ENCODE results near the gene KCNS3.

KCNS3 gene

GRCh38 chr2:17877811-17878280 is 621 bp upstream of the KCNS3 start:
- DNase-seq (ENCODE audit: low read depth, low spot score): no peak

DNA sequence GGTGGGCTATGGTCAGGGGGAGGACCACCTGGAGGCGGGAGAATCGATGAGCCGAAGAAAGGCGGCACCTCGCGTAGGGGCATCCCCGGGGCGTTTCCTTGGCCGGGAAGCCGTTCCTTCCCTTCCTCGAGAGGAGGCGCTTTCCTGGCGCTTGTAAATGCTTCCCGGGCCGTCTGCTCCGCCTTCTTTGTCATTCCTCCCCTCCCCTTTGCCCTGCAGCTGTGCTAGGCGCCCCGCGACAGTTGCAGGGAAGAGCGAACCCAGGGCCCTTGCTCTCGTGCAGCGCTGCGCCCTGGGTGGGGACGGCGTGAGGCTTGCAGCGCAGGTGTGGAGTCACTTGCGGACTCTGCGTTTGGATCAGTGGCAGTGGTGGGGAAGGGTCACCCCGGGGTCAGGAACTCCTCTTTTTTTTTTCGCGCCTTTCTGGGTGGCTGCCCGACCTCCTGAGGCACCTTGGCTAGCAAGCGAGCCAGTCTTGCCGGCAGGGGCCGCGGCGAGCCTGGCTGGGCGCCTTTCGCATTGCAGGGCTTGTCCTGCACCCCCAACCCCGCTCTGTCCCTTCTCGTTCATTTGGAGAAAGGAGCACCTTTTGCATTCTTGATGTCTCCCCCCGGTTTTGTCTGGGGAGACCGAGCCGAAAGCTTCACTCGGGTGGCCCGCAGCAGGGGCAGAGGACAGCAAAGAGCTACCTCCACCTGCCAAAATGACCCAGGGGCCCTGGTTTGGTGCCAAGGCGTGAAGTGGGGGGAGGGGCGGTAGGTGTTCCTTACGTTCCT is 858 bp downstream of the KCNS3 start:
- DNase-seq (ENCODE audit: low read depth, low spot score): no peak

GRCh38 chr2:17879913-17880274 is 1.4 kb downstream of the KCNS3 start:
- DNase-seq (ENCODE audit: low read depth, low spot score): no peak

DNA sequence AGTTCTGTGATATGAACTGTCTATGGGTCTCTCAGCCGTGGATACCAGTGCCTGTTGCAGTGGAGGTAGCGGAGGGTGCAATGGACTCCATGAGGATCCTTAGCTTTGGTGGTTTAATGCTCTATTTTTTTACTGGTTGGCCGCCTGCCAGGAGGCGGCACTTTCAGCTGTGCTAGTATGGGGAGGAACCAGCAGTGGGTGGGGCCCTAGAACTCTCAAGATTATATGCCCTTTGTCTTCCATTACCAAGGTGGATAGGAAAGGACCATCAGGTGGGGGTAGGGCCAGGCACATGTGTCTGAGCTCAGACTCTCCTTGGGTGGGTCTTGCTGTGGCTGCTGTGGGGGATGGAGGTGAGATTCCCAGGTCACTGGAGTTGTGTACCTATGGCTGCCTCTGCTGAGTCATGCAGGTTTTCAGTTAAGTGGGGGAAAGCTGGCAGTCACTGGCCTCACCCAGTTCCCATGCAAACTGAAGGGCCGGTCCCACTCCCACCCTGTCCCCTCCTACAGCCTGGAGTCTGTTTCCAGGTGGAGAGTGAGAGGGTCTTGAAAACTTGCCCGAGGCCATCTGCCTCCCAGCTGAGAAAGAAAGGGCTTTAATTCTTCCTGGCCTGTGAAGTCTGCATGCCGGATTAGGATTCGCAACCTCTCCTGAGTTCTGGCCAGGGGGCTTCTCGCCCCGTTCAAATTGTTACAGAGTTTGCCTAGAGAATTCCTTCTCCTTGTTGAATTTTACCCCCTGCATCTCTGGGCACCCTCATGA is 14.5 kb downstream of the KCNS3 start:
- DNase-seq (ENCODE audit: low read depth, low spot score): no peak

GRCh38 chr2:17894005-17894404 is 15.5 kb downstream of the KCNS3 start:
- DNase-seq (ENCODE audit: low read depth, low spot score): no peak

GRCh38 chr2:17894556-17894955 is 16.1 kb downstream of the KCNS3 start:
- no peak for DNase-seq (ENCODE audit: low read depth, low spot score)

DNA sequence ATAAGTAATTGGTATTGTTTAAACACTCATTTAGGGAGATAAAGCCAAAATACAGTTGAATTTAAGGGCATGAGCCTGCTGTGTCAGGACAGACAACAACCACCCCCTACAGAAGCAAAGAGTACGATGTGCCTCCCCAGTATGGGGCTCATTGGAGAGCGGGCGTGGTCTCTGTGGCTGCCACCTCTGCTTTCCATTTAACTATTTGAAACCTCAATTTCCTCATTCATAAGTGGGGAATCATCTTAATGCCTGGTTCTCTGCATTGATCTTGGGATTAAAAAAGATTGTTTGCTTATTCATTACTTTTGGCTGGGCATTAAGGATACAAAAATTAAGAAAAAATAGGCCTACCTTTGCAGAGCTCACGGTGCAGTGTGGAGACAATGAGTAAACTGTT is 21.4 kb downstream of the KCNS3 start:
- DNase-seq (ENCODE audit: low read depth, low spot score): no peak

- DNase-seq (ENCODE audit: low read depth, low spot score): peak; percentile 40
Observed at GRCh38 chr2:17901246-17901645, 22.8 kb downstream of the KCNS3 start.

- DNase-seq (ENCODE audit: low read depth, low spot score): no peak
Observed at GRCh38 chr2:17910980-17911379, 32.5 kb downstream of the KCNS3 start.

DNA sequence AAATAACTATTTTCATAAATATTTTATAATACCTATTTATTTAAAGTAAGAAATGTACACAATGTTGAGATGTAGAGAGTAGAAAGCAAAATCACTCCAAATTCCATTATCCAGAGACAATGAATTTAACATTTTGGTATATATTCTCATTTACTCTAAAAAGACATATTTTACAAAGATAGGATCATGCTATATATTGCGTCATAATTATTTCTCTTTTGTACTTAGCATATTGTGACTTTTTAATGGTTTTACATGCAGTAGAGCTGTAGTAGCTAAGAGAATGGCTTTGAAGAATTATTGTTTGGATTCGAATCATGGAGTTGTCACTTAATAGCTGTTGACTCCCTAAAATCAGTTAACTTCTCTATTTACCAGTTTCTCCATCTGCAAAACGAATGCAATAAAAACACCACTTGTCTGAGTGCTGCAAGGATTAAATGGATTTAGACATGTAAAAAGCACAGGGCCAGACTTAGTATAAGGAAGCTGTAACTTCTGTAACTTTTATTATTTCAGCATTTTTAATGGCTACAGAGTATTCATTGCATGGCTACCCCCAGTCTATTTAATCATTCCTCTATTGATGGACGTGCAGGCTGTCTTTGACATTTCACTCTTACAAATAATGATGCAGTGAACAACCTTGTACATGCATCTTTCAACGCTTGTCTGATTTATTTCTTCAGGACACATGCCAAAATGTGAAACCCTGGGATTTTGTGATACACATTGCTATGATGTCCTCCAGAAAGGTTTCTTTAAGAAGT is 33.2 kb downstream of the KCNS3 start:
- no peak for DNase-seq (ENCODE audit: low read depth, low spot score)

- no peak for DNase-seq (ENCODE audit: low read depth, low spot score)
Observed at GRCh38 chr2:17912266-17912691, 33.8 kb downstream of the KCNS3 start.

GRCh38 chr2:17915099-17915498 is 36.6 kb downstream of the KCNS3 start:
- no peak for DNase-seq (ENCODE audit: low read depth, low spot score)

DNA sequence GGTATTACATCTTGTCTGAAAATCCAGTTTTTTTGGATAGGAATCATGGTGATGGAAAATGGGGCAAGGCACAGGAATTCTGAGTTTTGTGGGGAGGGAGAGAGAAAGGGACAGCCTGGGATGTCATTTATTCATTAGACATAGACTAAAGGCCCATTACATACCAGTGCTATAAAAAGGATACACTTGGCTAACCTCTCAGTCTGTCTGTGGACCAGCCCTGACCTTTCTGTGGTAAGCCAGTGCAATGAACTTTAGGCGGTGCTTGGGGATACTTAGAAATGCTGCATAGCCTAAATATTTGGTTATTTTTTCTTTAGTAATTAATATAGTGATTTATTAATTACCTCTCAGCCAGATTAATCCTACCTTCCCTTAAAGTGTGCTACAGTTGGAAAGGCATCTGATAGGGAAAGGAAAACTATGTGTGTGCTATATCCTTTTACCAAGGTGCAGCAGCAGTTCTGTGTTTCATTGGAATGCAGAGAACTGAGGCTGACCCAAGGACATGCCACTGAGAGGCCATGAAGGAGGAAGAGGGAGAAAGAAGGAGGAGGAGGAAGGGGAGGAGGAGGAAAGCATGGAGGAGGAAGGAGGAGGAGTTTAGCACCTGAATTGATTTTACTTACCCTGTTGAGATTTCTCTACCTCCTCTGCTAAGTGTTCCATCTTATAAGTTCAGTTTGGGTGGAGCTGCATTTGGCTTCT is 37.5 kb downstream of the KCNS3 start:
- no peak for DNase-seq (ENCODE audit: low read depth, low spot score)

GRCh38 chr2:17916584-17916983 is 38.1 kb downstream of the KCNS3 start:
- no peak for DNase-seq (ENCODE audit: low read depth, low spot score)

DNA sequence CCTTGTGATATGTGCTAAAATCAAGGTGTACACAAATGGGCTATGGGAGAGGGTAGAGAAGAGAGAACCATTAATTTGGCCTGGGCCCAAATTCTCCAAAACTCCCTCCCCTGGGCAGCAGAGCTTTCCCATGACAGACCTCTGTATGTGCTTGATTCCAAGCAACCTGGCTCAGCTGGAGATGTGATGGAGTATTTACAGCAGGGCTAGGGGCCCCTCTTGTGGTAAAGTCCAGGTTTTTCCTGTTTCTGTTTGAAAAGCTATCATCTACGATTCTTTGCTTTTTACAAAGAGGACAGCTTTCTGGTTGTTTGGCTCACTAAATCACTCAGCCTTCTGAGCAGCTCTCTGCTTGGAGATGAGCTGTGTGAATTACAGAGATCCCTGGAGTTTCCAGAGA is 40.3 kb downstream of the KCNS3 start:
- peak; percentile 9 for DNase-seq (ENCODE audit: low read depth, low spot score)

DNA sequence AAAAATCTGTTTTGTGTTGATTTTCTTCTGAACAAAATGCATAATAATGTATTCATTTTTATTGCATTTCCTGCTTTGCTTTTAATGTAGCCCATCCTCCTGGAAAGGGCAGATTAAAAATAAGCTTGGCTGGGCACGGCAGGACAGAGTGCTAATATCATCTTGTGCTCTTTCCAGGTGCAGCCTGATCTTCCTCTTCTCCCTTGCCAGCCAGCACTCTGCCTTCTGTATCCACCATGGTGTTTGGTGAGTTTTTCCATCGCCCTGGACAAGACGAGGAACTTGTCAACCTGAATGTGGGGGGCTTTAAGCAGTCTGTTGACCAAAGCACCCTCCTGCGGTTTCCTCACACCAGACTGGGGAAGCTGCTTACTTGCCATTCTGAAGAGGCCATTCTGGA is 52.3 kb downstream of the KCNS3 start:
- no peak for DNase-seq (ENCODE audit: low read depth, low spot score)

DNA sequence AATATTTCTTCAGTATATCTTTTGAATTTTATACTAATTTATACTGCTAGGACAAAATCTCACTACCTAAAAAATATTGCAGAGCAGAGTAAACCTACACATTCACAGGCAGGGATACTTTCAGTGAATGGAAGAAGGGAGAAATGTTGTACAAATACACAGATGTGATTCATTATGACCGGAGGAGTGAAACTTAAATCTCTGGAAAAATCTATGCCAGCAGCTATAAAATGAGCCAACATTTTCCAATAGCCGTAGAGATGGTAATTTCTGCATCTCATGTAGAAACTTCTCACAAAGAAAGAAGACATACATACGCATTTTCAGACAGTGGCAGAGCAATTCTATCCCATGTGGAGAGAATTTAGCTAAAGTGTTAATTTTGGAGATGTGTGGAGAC is 54.8 kb downstream of the KCNS3 start:
- no peak for DNase-seq (ENCODE audit: low read depth, low spot score)

DNA sequence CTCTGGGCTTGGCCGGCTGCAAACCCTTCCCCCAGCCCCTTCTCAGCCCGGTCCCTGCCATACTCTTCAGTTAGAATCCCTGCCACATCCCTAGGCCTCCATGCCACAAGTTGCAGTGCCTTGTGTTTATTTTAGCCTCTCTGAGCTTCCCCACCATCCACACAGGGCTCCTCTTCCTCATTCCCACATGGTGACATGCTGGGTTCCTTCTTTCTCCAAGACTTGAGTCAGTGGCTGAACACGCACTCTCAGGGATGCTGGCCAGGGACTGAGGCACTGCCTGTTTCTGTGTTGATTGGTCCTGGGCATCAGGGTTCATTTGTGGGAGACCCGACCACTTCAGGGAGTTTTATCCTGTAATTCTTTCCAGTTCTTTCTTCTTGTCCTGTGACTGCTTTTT is 56.3 kb downstream of the KCNS3 start:
- DNase-seq (ENCODE audit: low read depth, low spot score): peak; percentile 17

DNA sequence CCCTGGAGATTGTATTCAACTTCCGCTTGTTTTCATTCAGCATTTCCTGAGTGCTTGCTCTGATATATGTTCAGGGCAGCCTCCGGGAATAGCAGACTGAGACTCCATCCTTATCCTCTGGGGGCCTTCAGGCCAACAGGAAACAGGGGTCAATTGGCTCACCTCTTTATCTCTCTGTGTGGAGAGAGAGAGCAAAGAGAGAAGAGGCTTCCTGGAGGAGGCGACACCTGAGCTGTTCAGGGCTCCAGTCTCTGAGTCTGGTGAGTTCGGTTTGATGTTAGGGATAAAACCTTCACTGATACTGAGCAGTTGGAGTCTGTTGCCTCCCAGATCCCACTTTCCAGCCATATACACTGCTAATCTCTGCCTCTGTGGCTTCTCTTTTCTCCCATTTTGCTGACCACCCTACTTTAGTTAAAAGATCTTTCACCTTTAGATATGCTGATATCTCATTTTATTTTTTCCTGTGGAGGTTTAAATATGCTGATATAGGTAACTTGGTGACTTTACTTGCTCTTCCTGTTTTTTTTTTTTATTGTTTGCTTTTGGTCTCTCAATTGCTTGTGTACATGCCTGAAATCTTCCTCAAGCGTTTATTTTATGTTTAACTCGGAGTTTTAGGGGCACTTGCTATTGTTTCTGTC is 56.9 kb downstream of the KCNS3 start:
- no peak for DNase-seq (ENCODE audit: low read depth, low spot score)

- no peak for DNase-seq (ENCODE audit: low read depth, low spot score)
Observed at GRCh38 chr2:17936599-17936998, 58.1 kb downstream of the KCNS3 start.

GRCh38 chr2:17940091-17940630 is 61.7 kb downstream of the KCNS3 start:
- no peak for DNase-seq (ENCODE audit: low read depth, low spot score)
